ENCODE data around the gene NKAIN4.

- TF ChIP-seq CTCF (IDR thresholded peaks at IDR 0.05) (no peak), POLR2A (IDR thresholded peaks at IDR 0.05) (no peak)
These were observed 49.9 kb downstream of the NKAIN4 start for GRCh38 chr20:63204362-63204761.

Data from adrenal gland (tissue), 5 donors.